Stimulated activated CD8-positive, alpha-beta memory T cell treated with anti-CD3 and anti-CD28 coated beads, Interleukin-7, amount 100 ng/mL, for 48 hours (primary cell): ENCODE data around the gene ATF4.
"Not testable (repeated sequence)": the region's sequence is repeated elsewhere in the genome, so short reads cannot be mapped to it uniquely, and the experiment has no call there.

ENCODE experiments used
- DNase-seq, 2 donors: peaks; one replicate each; pipeline ENCODE4 v3.0.0-alpha.2; 2020; ENCODE audit warnings: low read depth in 1 of 2; ENCODE audit errors: extremely low read depth in 1 of 2

Gene ATF4

DNA sequence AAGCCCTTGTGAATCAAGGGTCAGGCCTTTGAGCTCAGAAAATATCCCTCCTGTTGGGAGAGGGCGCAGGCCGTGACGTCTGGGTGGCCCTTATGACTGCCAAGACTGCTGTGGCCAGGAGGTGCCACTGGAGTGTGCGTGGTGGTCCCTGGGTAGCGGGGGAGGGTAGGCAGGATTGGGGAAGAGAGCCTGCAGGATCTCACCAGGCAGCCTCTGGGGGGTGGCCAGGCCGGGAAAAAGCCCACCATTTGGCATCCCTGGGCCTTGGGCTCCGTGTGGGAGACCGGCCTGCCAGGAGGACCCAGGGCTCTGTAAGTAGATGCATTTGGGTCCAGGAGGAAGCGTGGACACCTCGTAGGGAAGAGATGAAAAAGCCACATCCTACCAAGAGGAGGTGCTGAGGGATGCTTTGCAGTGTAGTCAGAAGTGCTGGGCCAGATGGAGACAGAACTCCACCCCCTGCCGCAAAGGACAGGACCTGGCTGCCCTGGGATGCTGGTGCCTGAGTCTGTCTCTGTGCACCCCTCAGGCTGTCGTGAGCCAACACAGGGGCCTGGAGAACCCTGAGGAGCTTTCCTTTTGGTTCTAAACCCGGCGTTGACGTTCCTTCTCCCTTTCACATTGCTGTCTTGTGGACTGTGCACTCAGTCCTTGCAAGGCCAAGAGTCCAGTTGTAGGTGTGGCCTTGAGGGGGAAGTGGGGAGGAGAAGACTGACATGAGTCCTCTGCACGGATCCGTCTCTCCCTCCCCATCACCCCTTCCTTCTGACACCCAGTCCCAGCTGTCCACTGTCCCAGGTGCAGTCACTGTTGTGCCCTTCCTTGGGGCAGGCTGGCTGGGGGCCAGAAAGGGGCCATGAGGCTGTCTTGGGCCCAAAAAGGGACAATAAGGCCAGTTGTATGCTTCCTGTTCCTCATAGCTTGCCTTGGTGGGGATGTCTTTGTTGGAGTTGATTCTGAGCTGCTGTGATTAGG lies 31.0 kb upstream of the ATF4 start:
- no peak for DNase-seq

DNA sequence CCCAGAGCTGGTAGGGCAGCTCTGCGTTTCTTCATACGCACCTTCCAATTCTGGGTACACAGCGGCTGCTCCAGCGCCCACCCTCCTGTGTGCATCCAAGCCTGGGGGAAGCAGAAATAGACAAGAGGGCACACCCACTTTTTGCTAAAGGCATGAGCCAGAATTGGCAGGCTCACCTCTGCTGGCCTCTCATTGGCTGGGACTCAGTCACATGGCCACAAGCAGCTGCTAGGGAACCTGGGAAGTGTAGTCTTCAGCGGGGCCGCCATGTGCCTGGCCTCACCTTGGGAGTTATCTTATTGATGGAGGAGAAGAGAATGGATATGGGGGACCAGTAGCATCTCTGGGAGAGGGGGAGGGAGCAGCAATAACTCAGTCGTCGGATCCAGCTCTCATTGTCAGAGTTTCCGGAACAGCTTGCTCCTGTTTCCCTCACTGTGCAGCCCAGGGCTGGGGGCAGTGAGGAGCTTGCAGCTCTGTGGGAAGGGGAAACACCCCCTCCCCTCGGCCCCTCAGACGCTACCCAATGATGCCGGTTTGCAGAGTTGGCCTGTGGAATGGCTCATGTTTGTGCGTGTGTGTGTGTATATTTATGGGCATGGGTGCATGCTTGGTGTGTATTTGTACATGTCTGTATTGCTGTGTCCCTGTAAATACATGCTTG lies 30.1 kb upstream of the ATF4 start:
- peak; percentile 43 to 84 for DNase-seq

DNA sequence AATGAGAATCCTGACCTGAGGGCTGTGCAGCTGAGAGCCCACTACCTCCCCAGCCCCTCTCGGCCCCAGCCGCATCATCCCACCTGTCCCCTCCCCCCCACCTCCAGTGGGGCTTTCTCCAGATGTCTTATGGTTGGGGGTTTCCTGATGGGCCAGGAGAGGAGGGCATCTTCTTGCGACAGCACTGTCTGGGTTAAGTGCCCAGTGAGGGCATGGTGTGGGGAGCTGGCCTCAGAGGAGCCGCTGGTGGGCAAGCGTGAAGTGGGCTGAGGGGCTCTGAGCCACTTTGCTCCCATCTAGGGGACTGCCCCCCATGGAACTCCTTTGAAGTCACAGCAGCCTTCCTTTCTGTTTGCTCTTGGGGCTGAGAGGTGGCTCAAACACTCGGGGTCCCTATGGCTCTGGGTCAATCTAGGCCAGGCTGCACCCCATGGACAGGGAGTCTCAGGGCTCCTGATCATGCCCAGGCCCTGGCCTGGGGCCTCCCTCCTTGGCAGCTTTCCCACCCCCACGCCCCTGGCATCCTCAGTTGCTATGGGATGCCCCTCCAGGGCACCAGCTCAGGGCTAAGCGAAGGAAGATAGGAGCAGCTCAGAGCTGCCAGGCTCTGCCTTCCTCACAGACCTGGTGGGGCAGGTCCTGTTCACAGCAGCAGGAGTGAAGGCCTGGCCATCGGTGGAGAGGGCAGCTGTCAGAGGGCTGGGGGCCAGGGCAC lies 29.2 kb upstream of the ATF4 start:
- no peak for DNase-seq

DNA sequence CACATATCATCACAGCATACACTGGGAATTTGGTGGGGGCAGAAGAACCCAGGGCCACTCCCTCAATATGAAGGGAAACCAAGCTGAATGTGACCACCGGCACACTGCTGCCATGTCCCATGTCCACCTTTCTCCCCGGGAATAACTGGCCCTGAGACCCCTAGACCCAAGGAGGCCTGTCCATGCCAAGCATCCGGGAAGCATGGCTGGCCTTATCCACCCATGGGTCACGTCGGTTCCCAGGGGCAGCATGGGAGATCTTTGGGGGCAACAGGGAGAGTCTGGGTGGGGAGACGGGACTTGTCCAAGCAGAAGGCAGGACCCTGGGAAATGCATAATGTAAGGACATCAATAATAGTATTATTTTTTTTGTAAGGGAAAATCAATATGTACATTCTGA lies 28.7 kb upstream of the ATF4 start:
- DNase-seq: no peak

DNA sequence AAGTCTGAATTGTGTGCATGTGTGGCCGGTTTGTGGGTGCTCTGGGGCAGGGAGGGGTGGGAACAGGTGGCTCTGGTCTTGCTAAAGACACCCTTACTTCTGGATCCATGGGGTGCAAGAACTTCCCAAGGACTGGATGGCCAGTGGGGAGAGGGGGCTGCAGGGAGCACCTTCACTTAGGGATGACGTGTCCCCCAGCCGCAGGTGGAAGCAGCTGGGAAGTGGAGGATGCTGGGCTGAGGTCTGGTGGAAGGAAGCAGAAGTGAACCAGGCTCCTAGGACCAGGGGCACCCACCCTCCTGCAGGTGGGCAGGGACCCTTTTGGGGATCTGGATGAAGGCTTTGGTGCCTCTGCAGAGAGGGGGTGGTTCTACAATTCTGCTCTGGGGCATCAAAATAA lies 28.2 kb upstream of the ATF4 start:
- DNase-seq: no peak

DNA sequence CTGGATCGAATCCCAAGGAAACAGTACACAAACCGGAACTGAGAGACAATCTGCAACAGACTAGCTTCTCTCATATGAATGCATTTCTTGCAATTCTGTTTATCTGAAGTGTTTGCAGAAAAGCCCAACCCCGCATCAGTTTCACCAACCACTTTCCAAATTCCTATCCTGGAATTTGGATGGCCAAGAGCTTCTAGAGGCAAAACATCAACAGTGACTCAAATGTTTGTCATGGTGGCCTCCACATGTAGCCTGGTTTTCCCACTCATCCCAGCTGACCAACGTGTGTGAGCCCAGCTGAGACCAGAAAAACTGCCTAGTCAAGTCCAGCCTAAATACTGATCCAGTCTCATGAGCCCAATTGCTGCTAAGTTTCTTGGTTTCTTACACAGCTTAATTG lies 26.6 kb upstream of the ATF4 start:
- no peak for DNase-seq

DNA sequence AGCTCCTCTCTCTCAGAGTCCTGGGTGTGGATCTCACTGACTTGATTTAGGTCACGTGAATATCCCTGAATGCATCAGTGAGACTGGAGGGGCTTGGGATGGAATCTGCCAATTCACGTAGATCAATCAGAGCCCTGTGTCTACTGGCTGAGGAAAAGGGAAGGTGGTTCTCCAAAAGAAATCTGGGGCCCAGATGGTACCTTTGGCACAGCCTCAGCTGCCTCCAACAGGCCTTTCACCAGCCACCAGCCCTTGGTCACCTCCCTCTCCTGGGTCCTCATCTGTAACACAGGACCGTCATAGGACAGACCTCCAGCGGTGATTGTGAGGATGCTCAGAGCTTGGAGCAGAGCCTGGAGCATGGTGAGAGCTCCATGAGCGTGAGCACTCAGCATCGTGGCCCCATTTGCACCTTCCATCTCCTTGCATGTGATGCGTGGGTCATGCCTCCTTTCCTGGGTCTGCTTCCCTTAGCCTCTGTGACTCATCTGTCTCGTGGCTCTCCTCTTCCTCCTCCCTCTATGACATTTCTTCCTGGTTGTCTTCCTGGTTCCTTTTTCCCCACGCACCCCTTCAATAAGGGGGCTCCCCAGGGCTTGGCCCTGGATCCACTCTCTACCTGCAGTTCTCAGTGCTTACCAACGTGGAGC lies 25.8 kb upstream of the ATF4 start:
- DNase-seq: no peak

DNA sequence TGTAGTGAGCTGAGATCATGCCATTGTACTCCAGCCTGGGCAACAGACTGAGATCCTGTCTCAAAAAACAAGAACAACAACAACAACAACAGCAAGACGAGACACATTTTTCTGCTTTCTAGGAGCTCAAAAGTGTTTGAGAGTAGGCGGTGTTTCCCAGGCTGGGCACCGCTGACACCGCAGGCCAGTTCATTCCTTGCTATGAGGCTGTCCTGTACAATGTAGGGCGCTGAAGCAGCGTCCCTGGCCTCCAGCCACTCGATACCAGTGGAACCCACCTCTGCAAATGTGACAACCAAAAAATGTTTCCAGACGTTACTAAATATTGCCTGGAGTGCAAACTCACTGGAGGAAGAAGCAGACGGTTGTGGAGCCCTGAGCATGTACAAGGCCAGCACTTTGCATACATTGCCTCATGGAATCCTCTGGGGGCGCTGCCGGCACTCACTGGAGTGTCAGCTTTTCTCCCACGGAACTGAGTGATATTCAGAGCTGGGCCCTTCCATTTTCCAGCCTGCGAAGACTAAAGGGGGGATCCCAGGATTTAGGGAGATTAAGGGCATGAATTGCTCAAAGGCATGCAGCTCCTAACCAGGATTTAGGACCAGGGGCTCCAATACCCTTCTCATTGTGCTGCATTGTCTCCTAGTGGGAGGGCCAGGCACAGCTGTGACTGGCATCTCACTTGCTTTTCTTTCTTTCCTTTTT lies 24.1 kb upstream of the ATF4 start:
- DNase-seq: peak in 1 of 2 donors; percentile 39

DNA sequence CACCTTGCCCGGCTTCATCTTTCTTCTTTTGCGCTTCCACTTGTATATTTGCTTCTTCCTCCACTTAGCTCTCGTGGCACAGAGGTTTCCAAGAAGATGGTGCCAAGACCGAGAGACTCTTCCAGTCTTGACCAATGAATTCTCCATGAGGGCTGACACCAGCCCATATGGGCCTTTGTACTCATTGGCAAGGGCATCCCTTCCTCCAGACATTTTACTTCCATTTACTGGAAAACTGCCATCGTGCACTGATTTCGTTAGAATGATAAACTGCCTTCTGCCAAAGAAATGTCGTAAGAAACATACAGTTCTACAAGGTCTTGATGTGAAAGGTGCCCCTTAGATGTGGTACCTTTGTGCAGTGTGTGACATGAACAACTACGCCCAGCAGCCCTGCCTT lies 22.9 kb upstream of the ATF4 start:
- DNase-seq: no peak

DNA sequence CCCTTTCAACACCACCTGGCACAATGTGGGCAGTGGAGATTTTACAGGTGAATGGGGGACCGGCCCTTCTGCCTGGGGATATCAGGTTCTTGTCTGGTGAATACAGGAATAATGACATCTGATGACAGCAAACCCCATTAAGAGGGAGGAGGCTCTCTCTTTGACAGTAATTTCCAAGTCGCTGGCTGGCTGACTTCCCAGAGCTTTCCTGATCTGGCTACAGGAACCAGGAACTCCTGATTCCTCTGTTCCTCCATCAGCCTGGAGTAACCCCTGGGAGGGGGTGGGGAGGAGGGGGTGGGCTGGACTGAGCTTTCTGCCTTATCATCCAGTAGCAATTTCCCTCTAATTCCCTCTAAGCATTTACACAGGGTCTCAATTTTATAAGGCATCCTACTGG lies 22.0 kb upstream of the ATF4 start:
- DNase-seq: no peak

DNA sequence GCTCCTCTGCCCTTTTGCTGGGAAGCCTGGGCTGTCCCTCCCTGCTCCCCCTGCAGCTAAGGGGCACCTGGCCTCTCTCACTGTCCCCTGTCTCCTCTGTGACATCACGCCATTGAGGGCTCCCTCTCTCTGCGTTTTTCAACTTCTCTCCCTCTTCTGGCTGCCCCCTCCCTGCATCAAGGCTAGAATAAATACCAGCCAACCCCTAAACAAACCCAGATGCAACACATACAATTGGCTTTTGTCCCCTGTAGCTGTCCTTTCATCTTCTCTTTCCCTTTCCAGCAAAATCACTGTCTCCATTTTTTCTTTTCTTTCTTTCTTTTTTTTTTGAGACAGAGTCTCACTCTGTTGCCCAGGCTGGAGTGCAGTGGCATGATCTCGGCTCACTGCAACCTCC lies 21.6 kb upstream of the ATF4 start:
- no peak for DNase-seq

DNA sequence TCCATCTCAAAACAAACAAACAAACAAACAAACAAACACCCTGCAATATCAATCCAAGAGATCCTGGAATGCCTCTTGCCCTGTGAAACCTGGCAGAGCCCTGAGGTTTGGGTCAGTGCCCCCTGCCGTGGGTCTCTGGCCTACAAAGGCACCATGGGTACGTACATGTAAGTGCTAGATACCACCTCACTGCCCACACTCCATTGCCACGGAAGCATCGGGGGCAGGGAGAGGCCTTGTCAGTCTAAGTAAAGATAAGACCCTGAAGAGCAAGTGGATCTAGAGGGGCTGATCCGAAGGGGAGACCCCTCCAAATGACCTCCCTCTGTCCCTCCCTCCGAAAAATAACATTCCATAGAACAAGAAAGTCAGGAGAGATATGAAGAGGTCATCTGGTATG lies 20.3 kb upstream of the ATF4 start:
- no peak for DNase-seq

DNA sequence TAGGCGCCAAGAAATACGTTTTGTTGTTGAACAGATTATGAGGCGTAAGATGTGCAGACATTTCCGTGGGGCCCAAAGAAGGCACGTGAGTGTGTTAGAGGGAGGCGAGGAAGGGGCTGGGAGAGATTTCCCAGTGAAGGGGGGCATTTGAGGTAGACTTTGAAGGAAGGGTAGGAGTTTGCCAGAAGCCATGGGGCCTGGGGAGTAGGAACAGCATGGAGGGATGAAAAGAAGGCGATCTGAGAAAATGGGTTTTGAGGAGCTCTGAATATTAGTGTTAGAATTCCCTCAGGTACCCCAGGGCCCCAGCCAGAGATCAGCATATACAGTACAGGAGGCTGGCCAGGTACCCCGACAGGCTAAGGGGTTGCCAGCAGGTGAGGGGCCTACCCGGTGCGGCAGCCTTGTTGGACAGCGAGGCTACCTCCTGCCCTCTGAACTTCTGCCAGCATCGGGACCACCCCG lies 18.7 kb upstream of the ATF4 start:
- DNase-seq: no peak

DNA sequence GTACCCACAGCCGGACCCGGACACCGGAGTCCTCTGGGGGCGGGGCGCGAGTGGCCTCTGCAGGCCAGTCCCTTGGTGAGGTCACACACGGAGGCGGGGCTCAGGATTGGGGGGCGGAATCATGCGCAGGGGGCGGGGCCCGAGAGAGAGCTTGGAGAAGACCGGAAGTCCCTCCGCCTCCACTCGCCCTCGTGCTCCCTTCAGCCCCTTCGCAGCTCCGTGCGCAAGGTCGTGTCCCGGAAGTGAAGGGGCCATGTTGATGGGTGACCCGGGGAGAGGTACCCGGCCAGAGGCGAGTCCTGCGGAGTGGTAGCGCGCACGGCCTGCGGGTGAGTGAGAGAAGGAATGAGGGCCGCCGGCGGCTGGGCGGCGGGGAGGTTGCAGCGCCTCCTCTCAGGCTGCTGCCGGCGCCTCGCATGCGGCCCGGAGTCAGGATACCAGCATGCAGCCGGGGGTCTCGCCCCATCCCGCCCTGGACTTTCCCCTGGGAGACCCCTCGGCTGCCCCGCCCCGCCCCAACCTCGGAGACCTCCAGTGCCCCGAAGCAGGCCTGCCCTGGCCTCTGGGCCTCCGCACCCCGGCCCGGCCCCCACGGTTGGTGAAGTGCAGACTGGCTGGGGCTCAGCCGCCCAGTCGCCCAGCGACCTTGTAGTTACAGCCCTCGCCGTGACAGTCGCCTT lies 18.1 kb upstream of the ATF4 start, which contains the start of gene MIEF1:
MIEF1 (plus strand) TSS at position 182 of the 680 bp plus-strand sequence. CDS start 9,005 bp downstream, outside the sequence.
- DNase-seq: peak; percentile 86 to 93

DNA sequence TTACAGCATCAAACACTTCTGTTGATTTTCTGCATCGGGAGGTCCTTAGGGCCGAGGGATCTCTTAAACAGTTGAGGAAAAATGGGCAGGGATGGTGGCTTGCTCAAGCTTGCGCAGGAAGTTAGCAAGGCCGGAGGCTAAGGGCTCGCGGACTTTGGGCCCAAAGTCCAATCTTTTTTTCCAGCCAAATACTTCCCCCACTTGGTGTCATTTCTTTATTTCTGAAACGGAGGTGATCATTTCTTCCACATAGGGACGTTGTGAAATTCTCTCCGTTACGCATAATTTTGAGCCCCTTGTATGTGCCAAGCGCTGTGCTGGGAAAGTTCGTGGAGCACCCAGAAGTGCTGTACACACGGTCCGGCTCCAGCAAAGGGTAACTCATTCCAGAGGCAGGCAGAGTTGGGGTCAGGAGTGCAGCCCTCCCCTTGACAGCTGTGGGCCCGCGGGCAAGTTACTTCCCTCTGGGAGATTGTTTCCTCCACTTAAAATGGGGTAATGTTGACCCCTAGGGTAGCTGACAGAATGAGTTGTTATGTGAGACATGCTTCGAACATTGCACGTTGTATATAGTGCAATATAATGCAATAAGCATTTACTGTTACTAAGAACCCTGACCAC lies 17.5 kb upstream of the ATF4 start:
- no peak for DNase-seq

DNA sequence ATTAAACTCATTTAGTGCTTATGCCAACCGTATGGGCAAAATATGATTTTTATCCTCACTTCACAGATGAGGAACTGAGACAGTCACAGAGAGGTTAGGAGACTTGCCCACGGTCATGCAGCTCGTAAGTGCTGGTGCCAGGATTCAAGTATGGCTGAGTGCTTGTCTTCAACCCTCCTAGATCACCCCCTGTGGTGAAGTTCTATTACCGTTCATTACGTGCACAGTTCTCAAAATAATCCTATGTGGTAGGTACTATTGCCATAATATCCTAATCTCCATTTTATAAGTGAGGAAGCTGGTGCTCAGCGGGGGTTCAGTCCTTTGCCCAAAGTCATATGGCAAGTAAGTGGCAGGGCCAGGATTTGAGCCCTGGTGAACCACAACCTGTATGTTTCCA lies 16.7 kb upstream of the ATF4 start:
- no peak for DNase-seq

DNA sequence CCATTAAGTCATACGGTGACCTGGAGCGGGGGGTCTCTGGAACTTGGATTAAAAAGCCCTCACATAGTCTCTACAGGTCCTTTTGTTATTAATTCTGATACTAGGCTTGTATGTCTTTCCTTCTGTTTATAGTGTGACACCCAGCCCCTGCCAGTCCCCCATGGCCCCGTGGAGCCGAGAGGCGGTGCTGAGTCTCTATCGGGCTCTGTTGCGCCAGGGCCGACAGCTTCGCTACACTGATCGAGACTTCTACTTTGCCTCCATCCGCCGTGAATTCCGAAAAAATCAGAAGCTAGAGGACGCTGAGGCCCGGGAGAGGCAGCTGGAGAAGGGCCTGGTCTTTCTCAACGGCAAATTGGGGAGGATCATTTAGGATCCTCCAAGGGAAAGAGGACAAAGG lies 16.3 kb upstream of the ATF4 start:
- DNase-seq: no peak

DNA sequence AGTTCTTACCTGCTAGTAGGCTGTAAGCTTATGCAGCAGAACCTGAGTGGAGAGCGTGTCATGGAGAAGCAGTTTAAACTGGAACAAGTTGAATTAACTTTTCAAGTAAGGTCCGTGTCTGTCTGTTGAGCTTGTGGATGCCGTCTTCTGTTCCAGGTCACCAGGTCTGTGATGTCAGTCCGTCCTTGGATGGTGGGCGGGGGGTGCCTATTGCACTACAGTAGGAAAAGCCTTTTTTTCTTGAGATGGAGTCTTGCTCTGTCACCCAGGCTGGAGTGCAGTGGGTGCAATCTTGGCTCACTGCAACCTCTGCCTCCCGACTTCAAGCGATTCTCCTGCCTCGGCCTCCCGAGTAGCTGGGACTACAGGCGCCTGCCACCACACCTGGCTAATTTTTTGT lies 13.3 kb upstream of the ATF4 start:
- not testable (repeated sequence) for DNase-seq

DNA sequence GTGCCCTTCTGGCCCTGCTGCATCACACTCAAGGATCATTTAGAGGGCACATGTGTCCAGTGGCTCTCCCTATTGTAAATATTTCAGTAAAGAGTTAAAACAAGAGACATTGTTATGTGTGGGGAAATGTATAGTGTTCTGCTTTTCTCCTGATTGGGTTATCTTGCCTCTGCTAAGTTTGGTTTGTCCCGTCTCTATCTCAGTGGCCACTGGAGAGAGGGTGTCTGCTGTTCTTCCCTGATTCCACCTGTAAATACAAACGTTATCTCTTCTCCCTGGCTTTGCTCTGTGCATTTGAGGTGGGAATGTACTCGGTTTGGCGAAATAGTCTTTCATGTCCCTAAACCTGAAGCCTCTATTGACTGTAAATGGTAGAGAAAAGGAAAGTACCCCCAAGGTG lies 12.0 kb upstream of the ATF4 start:
- DNase-seq: no peak
